ENCODE results near the gene PRRX2. TPM values are rescaled to one million over a fixed set of nuclear protein-coding genes. Genes with fewer than 3 reads are reported as not detected.
A peak's percentile ranks its signal among the peaks of the same experiment; 100 is the strongest.
"Not testable (repeated sequence)": the region's sequence is repeated elsewhere in the genome, so short reads cannot be mapped to it uniquely, and the experiment has no call there.

Gene PRRX2
- total RNA-seq, 1 experiment from 2014 or later, result 12.7 TPM

GRCh38 chr9:129633207-129633606, 32.2 kb upstream of the PRRX2 start:
- Histone ChIP-seq H3K4me1 (ENCODE audit: insufficient read depth, low read length, poor library complexity, severe bottlenecking) (peaks cover 27% of the 10 kb centered on the region), H3K36me3 (ENCODE audit: insufficient read depth, low read length, poor library complexity, severe bottlenecking) (peaks cover 47% of the 10 kb centered on the region), H3K9me3 (ENCODE audit: low read depth, low read length, poor library complexity, severe bottlenecking) (no peaks in the 10 kb centered on the region), H3K27me3 (replicated peaks; ENCODE audit: insufficient read depth, low read depth, low read length, poor library complexity) (no peaks in the 10 kb centered on the region), H3K27ac (ENCODE audit: low read depth, low read length, poor library complexity, severe bottlenecking) (no peak overlapping the region), H3K4me3 (ENCODE audit: low read depth, low read length, poor library complexity, severe bottlenecking) (no peak overlapping the region)
- TF ChIP-seq CTCF (conservative IDR thresholded peaks at IDR 0.05; ENCODE audit: low read depth, low read length), result no peak
- no peak for TF ChIP-seq EZH2 (IDR thresholded peaks at IDR 0.05; ENCODE audit: borderline replicate concordance, low read depth, low read length, poor library complexity, severe bottlenecking)
- POLR2A ChIA-PET (ENCODE audit: low non-redundant PET), result no interaction called here
- intact Hi-C loops (cut with micrococcal nuclease; ENCODE audit: unreplicated experiment), result no loop called here
- CTCF ChIA-PET, result interaction anchor here (1.1 kb wide), 1 partner anchor 9 kb away, joined by 3 read pairs; no protein-coding TSS in a partner anchor
- DNase-seq (ENCODE audit: low spot score), result no peak
- no TSS peak for BruUV-seq (replicated peaks)

DNA sequence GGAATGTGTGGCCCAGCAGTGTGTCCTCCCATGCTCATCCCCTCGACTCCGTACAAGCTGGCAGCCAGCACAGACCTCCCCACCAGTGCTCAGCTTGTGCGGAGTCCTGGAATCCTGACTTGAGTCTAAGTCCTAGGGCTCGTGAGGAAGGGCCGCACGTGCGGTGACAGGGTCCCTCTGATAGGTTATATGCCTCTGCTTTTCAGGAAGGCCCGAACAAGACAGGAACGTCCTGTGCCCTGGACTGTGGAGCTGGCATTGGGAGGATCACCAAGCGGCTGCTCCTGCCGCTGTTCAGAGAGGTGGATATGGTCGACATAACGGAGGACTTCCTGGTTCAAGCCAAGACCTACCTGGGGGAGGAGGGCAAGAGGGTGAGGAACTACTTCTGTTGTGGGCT, 31.6 kb upstream of the PRRX2 start:
- DNase-seq (ENCODE audit: low spot score), result no peak
- POLR2A ChIA-PET (ENCODE audit: low non-redundant PET), result no interaction called here

GRCh38 chr9:129635099-129636065, 30.1 kb upstream of the PRRX2 start:
- DNase-seq (ENCODE audit: low spot score), result no peak
- Histone ChIP-seq H3K9me3 (ENCODE audit: low read depth, low read length, poor library complexity, severe bottlenecking) (no peaks in the 10 kb centered on the region), H3K4me1 (ENCODE audit: insufficient read depth, low read length, poor library complexity, severe bottlenecking) (peaks cover 22% of the 10 kb centered on the region), H3K4me3 (ENCODE audit: low read depth, low read length, poor library complexity, severe bottlenecking) (no peak overlapping the region), H3K36me3 (ENCODE audit: insufficient read depth, low read length, poor library complexity, severe bottlenecking) (peaks cover 59% of the 10 kb centered on the region), H3K27me3 (replicated peaks; ENCODE audit: insufficient read depth, low read depth, low read length, poor library complexity) (no peaks in the 10 kb centered on the region), H3K27ac (ENCODE audit: low read depth, low read length, poor library complexity, severe bottlenecking) (no peak overlapping the region)
- intact Hi-C loops (cut with micrococcal nuclease; ENCODE audit: unreplicated experiment), result no loop called here
- no TSS peak for BruUV-seq (replicated peaks)
- TF ChIP-seq EZH2 (IDR thresholded peaks at IDR 0.05; ENCODE audit: borderline replicate concordance, low read depth, low read length, poor library complexity, severe bottlenecking), result no peak
- TF ChIP-seq CTCF (conservative IDR thresholded peaks at IDR 0.05; ENCODE audit: low read depth, low read length), result no peak
- CTCF ChIA-PET, result no interaction called here
- POLR2A ChIA-PET (ENCODE audit: low non-redundant PET), result interaction anchor here (0.5 to 0.6 kb wide), 2 partner anchors 85 to 1146 kb away, joined by 3 to 13 read pairs; no protein-coding TSS in a partner anchor

More for the DNA sequence above, 31.6 kb upstream of the PRRX2 start:
- H3K27ac ChIP-seq (ENCODE audit: low read depth, low read length, poor library complexity, severe bottlenecking), result peak overlapping the region; percentile 2
- no peak overlapping the region for H3K4me3 ChIP-seq (ENCODE audit: low read depth, low read length, poor library complexity, severe bottlenecking)
- H3K27me3 ChIP-seq (replicated peaks; ENCODE audit: insufficient read depth, low read depth, low read length, poor library complexity), result no peaks in the 10 kb centered on the region
- peaks cover 22% of the 10 kb centered on the region for H3K4me1 ChIP-seq (ENCODE audit: insufficient read depth, low read length, poor library complexity, severe bottlenecking)
- no peaks in the 10 kb centered on the region for H3K9me3 ChIP-seq (ENCODE audit: low read depth, low read length, poor library complexity, severe bottlenecking)
- intact Hi-C loops (cut with micrococcal nuclease; ENCODE audit: unreplicated experiment), result no loop called here
- H3K36me3 ChIP-seq (ENCODE audit: insufficient read depth, low read length, poor library complexity, severe bottlenecking), result peaks cover 54% of the 10 kb centered on the region
- TF ChIP-seq CTCF (conservative IDR thresholded peaks at IDR 0.05; ENCODE audit: low read depth, low read length) (no peak), EZH2 (IDR thresholded peaks at IDR 0.05; ENCODE audit: borderline replicate concordance, low read depth, low read length, poor library complexity, severe bottlenecking) (no peak)
- CTCF ChIA-PET, result interaction anchor here (1.1 kb wide), 1 partner anchor 10 kb away, joined by 3 read pairs; no protein-coding TSS in a partner anchor
- BruUV-seq (replicated peaks), result no TSS peak

- intact Hi-C loops (cut with micrococcal nuclease; ENCODE audit: unreplicated experiment), result not testable (repeated sequence)
These were observed 29.1 kb upstream of the PRRX2 start for GRCh38 chr9:129636343-129636742.

More at GRCh38 chr9:129636343-129636742, 29.1 kb upstream of the PRRX2 start:
- H3K36me3 ChIP-seq (ENCODE audit: insufficient read depth, low read length, poor library complexity, severe bottlenecking), result peaks cover 59% of the 10 kb centered on the region
- CTCF ChIA-PET, result interaction anchor here (0.9 kb wide), 1 partner anchor 12 kb away, joined by 3 read pairs; no protein-coding TSS in a partner anchor
- H3K4me3 ChIP-seq (ENCODE audit: low read depth, low read length, poor library complexity, severe bottlenecking); DNase-seq (ENCODE audit: low spot score); BruUV-seq (replicated peaks); H3K9me3 ChIP-seq (ENCODE audit: low read depth, low read length, poor library complexity, severe bottlenecking); H3K27ac ChIP-seq (ENCODE audit: low read depth, low read length, poor library complexity, severe bottlenecking); H3K27me3 ChIP-seq (replicated peaks; ENCODE audit: insufficient read depth, low read depth, low read length, poor library complexity); POLR2A ChIA-PET (ENCODE audit: low non-redundant PET): not testable (repeated sequence)
- H3K4me1 ChIP-seq (ENCODE audit: insufficient read depth, low read length, poor library complexity, severe bottlenecking), result peaks cover 14% of the 10 kb centered on the region
